Memory B cell (primary cell): ENCODE results near the gene FSIP1.

Source experiments
- ATAC-seq: fragments of 150-1000 bp; cut with Tn5 transposase; 2 replicates; pipeline ENCODE4 v1.10.0; 2021; ENCODE audit warnings: low read depth, mild to moderate bottlenecking, moderate library complexity
- DNase-seq, 2 donors: peaks; one replicate each; pipeline ENCODE4 v3.0.0; 2022; ENCODE audit warnings: low spot score in 2 of 2
- H3K27ac Mint-ChIP-seq: one replicate; pipeline ENCODE4 v1.8.0; 2022; ENCODE audit warnings: mild to moderate bottlenecking, moderate library complexity, mixed read lengths
- H3K27me3 Mint-ChIP-seq: one replicate; pipeline ENCODE4 v1.8.0; 2022; ENCODE audit warnings: mixed read lengths
- H3K36me3 Mint-ChIP-seq: one replicate; pipeline ENCODE4 v1.8.0; 2022; ENCODE audit warnings: mild to moderate bottlenecking, mixed read lengths
- H3K4me1 Mint-ChIP-seq: one replicate; pipeline ENCODE4 v1.8.0; 2022; ENCODE audit warnings: mixed read lengths
- H3K4me3 Mint-ChIP-seq: one replicate; pipeline ENCODE4 v1.8.0; 2022; ENCODE audit warnings: mild to moderate bottlenecking, moderate library complexity, mixed read lengths
- H3K9me3 Mint-ChIP-seq: one replicate; pipeline ENCODE4 v1.8.0; 2022; ENCODE audit warnings: mixed read lengths

Gene FSIP1

DNA sequence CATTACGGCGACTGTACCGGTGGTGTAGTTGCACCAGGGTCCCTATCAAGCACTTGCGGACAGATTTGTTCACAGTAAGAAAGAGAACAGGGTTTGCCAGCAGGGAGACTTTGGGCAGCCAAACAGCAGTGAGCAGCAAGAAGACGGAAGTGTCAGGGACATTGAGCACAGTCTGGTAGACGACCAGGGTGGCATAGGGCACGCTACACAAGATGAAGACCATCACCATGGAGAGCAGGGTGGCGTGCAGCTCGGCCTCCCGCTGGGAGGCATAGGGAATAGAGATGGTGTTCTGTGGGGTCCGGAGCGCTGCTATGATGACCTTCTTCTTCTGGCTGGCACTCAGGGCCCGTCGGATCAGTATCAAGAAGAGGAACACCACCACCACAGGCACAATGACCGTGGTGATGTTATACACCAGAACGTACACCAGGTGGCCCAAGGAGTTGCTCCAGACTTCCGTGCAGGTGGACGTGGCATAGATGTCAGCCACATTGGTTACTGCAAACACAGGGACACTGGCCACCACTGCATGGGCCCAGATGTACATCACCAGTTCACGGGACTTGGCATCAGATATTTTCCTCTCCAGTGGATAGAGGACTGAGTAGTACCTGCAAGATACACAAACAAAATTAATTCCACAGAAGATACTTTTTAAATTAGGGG is 19.1 kb upstream of the FSIP1 start:
- Mint-ChIP-seq H3K4me3 (no peak overlapping the region), H3K27me3 (peaks cover 22% of the 10 kb centered on the region), H3K27ac (no peak overlapping the region), H3K4me1 (peaks cover 7% of the 10 kb centered on the region), H3K9me3 (no peaks in the 10 kb centered on the region), H3K36me3 (no peaks in the 10 kb centered on the region)
- peak; percentile 69 for ATAC-seq
- DNase-seq, result peak in 1 of 2 donors; percentile 14

DNA sequence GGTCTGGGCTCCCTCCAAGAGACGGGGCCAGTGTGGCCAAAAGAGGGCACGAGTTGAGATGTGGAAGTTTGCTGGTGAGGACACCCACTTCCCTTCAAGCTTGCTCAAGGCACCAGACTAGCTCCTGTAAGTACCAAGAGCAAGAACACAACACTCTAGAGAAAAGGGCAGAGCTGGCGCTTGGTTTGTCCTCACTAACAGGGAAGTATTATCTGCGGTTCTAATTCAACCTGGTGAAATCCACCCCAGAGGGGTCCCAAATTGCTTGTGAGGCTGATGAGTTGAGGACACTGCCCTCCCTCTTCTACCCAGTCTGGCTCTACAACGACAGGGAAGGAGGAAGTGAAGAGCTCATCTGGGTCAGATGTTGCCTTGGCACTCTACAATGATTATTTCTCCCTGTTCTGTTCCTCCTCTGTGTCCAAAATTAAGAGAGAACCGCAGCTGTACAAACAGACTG is 16.9 kb upstream of the FSIP1 start:
- DNase-seq (no peak), ATAC-seq (no peak)
- Mint-ChIP-seq H3K27me3 (peaks cover 25% of the 10 kb centered on the region), H3K36me3 (no peaks in the 10 kb centered on the region), H3K27ac (no peak overlapping the region), H3K4me3 (no peak overlapping the region), H3K4me1 (peaks cover 7% of the 10 kb centered on the region), H3K9me3 (no peaks in the 10 kb centered on the region)

DNA sequence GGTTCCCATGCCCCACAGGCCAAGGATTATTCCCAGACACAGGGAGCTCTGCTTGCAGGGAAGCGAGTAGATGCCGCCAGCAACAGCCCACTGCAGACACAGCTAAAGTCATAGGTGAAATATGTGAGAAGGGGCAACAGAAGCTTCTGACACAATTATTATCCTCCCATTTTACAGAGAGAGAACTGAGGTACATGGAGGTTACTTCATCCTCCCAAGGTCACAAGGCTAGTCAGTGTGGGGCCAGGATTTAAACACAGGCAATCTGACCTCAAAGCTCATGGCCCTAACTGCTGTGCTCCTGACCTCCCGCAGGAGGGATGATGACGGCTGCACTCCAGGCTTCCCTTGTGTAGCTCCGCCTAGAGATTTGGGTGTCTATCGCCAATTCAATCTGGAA is 15.7 kb upstream of the FSIP1 start:
- H3K4me3 Mint-ChIP-seq, result no peak overlapping the region
- H3K9me3 Mint-ChIP-seq, result no peaks in the 10 kb centered on the region
- DNase-seq (no peak), ATAC-seq (no peak)
- no peak overlapping the region for H3K27ac Mint-ChIP-seq
- H3K4me1 Mint-ChIP-seq, result peaks cover 5% of the 10 kb centered on the region
- H3K36me3 Mint-ChIP-seq, result no peaks in the 10 kb centered on the region
- H3K27me3 Mint-ChIP-seq, result peaks cover 22% of the 10 kb centered on the region

DNA sequence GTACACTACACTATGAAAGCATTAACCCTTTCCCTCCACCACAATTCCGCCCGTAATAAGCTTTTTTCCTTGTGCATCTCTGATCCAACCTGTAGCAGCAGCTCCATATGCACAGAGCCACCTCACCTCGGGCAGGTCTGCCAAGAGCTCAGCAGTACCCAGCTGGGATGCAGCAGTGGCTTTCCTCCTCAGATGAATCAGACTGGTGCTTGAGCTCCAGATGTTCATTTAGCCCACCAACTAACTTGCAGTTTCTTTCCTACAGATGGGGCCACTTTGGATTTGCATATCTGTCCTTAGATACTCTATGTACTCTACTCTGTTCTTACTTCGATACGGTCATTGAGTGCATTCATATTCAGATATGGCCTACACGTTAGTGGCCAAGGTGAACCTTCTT is 14.8 kb upstream of the FSIP1 start:
- Mint-ChIP-seq H3K4me3 (no peak overlapping the region), H3K36me3 (no peaks in the 10 kb centered on the region), H3K9me3 (no peaks in the 10 kb centered on the region), H3K4me1 (peaks cover 5% of the 10 kb centered on the region), H3K27me3 (peaks cover 22% of the 10 kb centered on the region), H3K27ac (no peak overlapping the region)
- no peak for ATAC-seq
- no peak for DNase-seq

DNA sequence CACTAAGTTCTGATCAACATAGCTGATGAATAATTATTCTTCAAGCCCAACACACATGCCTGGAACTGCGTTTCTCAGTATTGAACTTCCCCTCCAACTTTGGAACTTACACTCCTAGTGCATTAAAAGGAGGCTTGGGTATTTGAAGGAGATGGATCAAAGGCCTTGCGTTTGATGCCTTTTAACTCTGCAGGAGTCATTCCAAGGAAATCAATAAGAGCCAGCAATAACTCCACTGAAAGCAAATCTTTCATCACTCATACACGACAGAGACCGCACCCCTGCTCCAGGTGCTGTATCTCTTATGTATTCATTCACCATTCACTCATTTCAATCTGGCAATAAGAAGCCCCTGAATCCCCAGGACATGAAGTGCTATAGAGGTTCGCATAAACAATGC is 14.0 kb upstream of the FSIP1 start:
- Mint-ChIP-seq H3K27ac (no peak overlapping the region), H3K4me3 (no peak overlapping the region)
- ATAC-seq, result no peak

DNA sequence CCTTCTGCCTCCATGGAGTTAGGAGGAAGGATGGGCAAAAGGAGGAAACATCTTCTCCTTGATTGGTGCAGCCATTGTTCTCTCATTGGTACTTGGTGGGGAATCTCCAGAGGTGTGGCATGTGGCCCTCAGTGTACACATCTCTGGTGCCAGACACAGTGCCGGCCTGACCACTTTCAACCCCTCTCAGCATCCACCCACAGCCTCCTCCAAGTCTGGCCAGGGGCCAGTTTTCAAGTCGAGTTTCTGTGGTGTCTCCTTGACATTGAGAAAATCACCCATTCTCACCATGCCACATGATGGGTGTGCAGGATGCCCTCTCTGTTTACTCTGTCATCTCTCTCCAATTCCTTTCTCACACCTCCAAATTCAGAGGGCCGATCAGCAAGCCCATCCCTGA is 12.8 kb upstream of the FSIP1 start:
- Mint-ChIP-seq H3K36me3 (no peaks in the 10 kb centered on the region), H3K4me3 (no peak overlapping the region), H3K4me1 (no peaks in the 10 kb centered on the region), H3K27me3 (peaks cover 15% of the 10 kb centered on the region), H3K27ac (no peak overlapping the region), H3K9me3 (no peaks in the 10 kb centered on the region)
- DNase-seq, result no peak
- no peak for ATAC-seq

More for the DNA sequence above, 14.0 kb upstream of the FSIP1 start:
- DNase-seq, result no peak
- Mint-ChIP-seq H3K27me3 (peaks cover 18% of the 10 kb centered on the region), H3K9me3 (no peaks in the 10 kb centered on the region), H3K4me1 (peaks cover under 1% of the 10 kb centered on the region), H3K36me3 (no peaks in the 10 kb centered on the region)

DNA sequence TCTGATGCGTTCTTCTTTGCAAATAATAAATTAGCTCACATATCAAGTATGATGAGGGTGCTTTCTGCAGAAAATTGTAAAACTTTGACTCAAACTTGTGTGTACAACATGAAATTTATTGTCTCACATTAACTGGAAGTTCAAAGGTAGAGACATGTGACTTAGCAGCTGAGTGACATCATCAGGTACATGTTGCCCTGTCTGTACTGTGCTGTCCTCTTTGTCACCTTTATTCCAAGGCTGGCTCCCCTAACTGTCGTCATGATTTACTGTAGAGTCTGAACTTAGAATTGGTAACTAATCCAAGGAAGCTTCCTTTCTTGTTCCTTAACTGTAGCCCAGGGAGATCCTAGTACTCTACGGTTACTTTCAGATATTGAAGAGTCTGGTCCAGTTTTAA is 12.3 kb upstream of the FSIP1 start:
- H3K9me3 Mint-ChIP-seq, result no peaks in the 10 kb centered on the region
- H3K27me3 Mint-ChIP-seq, result peaks cover 15% of the 10 kb centered on the region
- ATAC-seq (no peak), DNase-seq (no peak)
- no peak overlapping the region for H3K27ac Mint-ChIP-seq
- H3K36me3 Mint-ChIP-seq, result no peaks in the 10 kb centered on the region
- no peak overlapping the region for H3K4me3 Mint-ChIP-seq
- H3K4me1 Mint-ChIP-seq, result no peaks in the 10 kb centered on the region

DNA sequence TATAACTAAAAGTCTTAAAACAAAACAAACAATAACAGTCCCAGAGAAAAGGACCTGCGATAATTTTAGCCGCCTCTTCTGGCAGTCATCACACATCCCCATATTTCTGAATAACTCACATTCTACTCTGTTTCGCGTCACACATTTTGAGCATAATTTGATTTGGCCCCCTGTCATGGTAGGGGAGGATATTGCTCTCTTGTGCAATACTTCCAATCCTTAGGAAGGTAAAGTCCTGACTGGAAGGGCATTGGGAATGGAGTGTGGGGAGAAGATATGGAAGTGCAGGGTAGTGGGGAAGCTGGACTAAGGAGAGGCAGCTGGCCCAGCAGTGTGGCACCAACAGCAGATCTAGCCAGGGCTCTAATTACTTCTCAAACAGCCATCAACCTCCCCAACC is 11.3 kb upstream of the FSIP1 start:
- Mint-ChIP-seq H3K4me1 (no peaks in the 10 kb centered on the region), H3K9me3 (no peaks in the 10 kb centered on the region), H3K4me3 (no peak overlapping the region), H3K27me3 (peaks cover 15% of the 10 kb centered on the region), H3K36me3 (no peaks in the 10 kb centered on the region), H3K27ac (no peak overlapping the region)
- DNase-seq, result no peak
- no peak for ATAC-seq

DNA sequence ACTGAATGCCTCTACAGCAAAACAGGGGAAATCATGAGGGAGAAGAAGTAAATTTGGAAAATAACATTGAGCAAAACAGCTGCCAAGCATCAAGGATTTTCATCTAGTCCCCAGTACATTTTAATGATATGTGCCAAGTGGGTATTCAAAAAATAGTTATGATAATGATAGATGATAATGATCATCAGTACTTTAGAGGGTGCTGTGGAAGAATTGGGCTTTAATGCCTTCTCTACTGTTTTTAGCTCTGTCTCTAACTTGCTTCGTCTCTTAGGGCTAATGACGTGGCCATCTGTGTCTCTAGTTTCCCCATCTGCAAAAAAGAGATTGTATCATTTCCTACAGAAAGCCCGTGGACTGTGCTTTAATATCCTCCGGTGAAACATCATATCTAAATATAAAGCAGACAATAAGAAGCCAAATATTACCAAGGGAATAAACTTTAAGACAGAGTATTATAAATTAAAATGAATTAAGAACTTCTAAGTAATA is 10.2 kb upstream of the FSIP1 start:
- no peak for DNase-seq
- H3K9me3 Mint-ChIP-seq, result no peaks in the 10 kb centered on the region
- no peak overlapping the region for H3K4me3 Mint-ChIP-seq
- H3K36me3 Mint-ChIP-seq, result no peaks in the 10 kb centered on the region
- H3K4me1 Mint-ChIP-seq, result no peaks in the 10 kb centered on the region
- peaks cover 11% of the 10 kb centered on the region for H3K27me3 Mint-ChIP-seq
- no peak overlapping the region for H3K27ac Mint-ChIP-seq
- ATAC-seq, result no peak

DNA sequence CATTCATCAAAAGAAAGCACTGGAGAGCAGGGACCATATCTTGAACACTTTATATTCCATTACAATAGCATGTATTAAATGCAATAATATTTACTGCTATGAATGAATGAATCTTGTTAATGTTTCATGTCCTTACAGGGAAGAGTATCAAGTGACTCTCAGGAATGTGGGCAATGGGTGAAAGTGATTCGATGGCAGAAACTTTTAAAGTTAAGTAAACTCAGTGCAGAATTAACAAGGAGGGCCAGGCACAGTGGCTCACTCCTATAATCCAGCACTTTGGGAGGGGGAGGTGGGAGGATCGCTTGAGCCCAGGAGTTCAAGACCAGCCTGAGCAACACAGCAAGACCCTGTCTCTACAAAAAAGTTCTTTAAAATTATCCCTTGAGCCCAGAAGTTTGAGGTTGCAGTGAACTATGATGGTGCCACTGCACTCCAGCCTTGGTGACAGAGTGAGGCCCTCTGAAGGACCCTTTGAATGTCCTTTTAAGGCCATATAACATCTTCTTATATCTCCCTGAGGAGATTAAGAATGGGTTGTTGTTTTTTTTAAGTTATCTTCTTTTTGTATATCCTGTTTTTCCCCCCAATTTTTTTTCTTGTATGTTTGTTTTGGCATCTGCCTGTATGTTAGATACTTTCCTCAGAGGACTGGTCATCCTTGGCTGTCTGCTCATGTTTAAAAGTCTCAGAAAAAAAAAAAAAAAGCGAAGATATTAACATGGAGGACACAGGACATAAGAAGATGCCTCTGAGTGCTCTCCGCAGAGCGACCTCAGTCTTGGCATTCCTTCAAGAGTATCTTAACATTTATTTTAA is 9.6 kb upstream of the FSIP1 start:
- H3K4me1 Mint-ChIP-seq, result no peaks in the 10 kb centered on the region
- peaks cover 7% of the 10 kb centered on the region for H3K27me3 Mint-ChIP-seq
- H3K36me3 Mint-ChIP-seq, result no peaks in the 10 kb centered on the region
- H3K9me3 Mint-ChIP-seq, result no peaks in the 10 kb centered on the region
- no peak overlapping the region for H3K27ac Mint-ChIP-seq
- no peak overlapping the region for H3K4me3 Mint-ChIP-seq
- ATAC-seq (no peak), DNase-seq (no peak)

DNA sequence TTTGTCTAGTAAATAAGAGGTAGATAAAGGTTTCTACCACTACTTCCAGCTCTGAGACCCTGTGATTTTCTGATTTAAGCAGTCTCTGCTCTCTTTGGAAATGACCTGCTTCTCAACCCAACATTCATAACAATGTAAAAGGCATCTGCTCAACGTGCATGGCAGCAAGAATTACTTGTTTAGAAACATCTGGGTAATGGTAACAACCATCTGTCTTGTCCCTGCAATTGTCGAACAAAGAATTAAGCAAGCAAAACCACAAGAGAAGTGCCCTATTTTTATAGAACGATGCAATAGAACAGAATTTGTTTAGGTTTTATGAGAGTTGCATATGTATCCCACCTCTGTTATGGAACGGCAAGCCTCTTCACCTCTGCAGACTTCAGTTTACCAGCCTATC is 7.1 kb upstream of the FSIP1 start:
- no peak overlapping the region for H3K4me3 Mint-ChIP-seq
- no peaks in the 10 kb centered on the region for H3K27me3 Mint-ChIP-seq
- no peaks in the 10 kb centered on the region for H3K36me3 Mint-ChIP-seq
- H3K27ac Mint-ChIP-seq, result no peak overlapping the region
- ATAC-seq (no peak), DNase-seq (no peak)
- H3K4me1 Mint-ChIP-seq, result peaks cover 5% of the 10 kb centered on the region
- no peaks in the 10 kb centered on the region for H3K9me3 Mint-ChIP-seq

DNA sequence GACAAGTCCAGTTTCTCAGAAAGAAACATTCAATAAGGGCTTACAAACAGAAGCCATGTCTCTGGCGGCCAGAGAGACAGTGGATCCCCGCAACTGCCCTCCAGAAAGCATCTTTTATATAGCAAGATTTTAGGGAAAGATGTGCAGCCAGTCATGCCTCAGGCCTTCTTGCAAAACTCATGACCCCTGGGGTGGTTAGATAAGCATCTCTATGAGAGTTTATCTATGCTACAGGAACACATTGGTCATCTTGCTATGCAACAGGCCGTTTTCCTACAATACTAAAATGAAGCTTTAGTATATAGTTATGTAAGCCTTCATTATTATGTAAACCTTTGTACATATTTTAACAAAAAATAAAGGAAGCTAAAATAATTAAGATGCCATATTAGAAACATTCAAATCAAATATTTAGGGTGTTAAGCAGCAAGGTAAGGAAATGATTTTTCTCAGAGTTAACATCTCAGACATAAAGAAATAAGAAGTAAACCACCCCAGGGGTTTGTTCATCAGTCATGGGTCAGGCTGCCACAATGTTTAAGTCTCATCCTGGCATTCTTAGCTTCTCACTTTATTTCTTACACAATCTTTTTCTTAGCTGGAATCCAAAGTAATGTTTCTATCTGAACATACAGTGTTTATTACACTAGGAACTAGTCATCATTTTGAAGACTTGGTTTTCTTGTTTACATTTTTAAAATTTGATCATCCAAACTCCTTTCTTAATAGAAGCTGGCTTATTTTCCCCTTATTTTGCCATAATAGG is 6.3 kb upstream of the FSIP1 start:
- H3K27me3 Mint-ChIP-seq, result no peaks in the 10 kb centered on the region
- no peaks in the 10 kb centered on the region for H3K36me3 Mint-ChIP-seq
- no peaks in the 10 kb centered on the region for H3K9me3 Mint-ChIP-seq
- ATAC-seq, result no peak
- no peak overlapping the region for H3K4me3 Mint-ChIP-seq
- H3K27ac Mint-ChIP-seq, result peak overlapping the region; percentile 24
- peaks cover 6% of the 10 kb centered on the region for H3K4me1 Mint-ChIP-seq
- DNase-seq, result no peak

DNA sequence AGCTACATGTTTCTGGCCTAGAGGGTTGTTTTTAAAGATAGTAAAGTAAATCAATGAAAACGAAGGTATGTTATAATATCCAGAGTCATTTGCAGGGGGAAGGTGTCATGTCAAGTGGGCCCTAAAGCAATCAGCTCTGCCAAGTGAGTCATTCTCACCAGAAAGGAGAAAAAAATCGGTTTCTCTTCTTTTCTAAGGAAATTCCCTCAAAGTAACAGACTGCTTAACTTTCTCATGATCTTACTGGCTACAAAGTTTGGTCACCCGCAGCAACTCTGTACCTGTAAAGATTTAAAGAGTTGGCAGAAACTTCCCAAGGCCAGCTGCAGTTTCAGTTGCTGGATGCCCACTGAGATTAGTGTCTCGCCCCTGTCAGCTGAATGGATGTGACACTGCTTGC is 5.5 kb upstream of the FSIP1 start:
- DNase-seq (no peak), ATAC-seq (no peak)
- Mint-ChIP-seq H3K27me3 (no peaks in the 10 kb centered on the region), H3K4me1 (peaks cover 15% of the 10 kb centered on the region), H3K9me3 (no peaks in the 10 kb centered on the region), H3K4me3 (no peak overlapping the region), H3K36me3 (no peaks in the 10 kb centered on the region), H3K27ac (no peak overlapping the region)

DNA sequence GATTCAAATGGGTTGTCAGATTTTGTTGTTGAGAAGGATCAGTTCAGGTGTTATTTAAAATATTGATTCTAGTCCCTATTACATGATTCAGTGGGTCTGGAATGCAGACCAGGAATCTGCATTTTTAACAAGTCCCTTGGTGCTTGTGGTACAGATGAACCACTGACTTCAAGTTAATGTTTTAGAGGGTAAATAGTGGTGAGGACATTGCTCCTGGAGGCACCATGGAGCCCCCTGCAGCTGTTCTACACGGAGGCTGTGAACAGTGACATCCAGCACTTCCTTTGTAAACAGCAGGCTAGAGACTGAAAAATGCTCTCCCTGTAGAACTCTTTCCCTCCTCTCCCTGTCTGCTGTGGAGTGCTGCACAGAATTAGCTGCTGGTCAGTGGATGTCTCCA is 4.8 kb upstream of the FSIP1 start:
- no peaks in the 10 kb centered on the region for H3K9me3 Mint-ChIP-seq
- ATAC-seq (no peak), DNase-seq (no peak)
- H3K4me3 Mint-ChIP-seq, result no peak overlapping the region
- H3K27ac Mint-ChIP-seq, result no peak overlapping the region
- H3K27me3 Mint-ChIP-seq, result no peaks in the 10 kb centered on the region
- peaks cover 15% of the 10 kb centered on the region for H3K4me1 Mint-ChIP-seq
- H3K36me3 Mint-ChIP-seq, result no peaks in the 10 kb centered on the region
